Panc1 (cell line): ENCODE results near the gene KCNJ14.

Experiments used
- CTCF ChIP-seq: fragments of 450-650 bp; IDR thresholded peaks from 2 replicates; pipeline ENCODE4 v1.5.1; 2017; ENCODE audit warnings: mild to moderate bottlenecking
- POLR2AphosphoS5 ChIP-seq: IDR thresholded peaks from 2 replicates; pipeline ENCODE4 v1.6.1; 2012; ENCODE audit warnings: mild to moderate bottlenecking, low read depth, low read length, moderate library complexity
- REST ChIP-seq, 2 experiments: IDR thresholded peaks; 2 replicates each; pipeline ENCODE4 v1.6.1; 2011 to 2012; ENCODE audit warnings: low read depth in 2 of 2, control low read depth in 1 of 2, low read length in 1 of 2, mild to moderate bottlenecking in 1 of 2, moderate library complexity in 1 of 2; ENCODE audit not compliant: insufficient read depth in 1 of 2
- TCF7L2 ChIP-seq: IDR thresholded peaks from 2 replicates; pipeline ENCODE4 v1.6.1; 2011; ENCODE audit warnings: mild to moderate bottlenecking, low read depth, low read length, inconsistent platforms

DNA sequence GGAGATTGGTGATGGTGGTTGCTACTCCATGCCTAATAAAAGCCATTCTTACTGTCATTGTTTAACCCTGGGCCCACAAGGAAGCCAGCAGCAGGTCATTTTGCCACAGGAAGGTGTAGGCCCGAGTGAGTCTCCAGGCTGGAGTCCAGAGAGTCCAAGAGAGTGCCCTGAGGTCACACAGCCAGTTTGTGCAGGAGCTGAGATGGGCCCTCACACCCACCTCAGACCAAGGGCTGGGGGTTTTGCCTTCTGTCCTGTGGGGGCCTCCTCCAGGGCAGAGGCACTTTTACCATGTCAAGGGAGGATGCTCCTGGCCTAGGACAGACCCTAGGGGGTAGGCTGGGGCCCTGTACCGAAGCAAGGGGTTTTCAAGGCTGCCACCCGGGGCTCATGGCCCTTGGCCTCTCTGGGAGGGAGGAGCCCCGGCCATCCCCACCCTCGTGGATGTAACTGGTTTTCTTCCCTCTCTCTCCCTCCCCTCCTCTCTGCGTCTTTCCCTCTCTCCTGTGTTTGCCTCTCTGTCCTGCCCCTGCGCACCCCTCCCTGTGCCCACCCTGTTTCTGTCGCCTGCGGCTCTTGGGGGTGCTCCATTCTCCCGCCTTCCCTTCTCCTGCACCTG lies 21.8 kb downstream of the KCNJ14 start:
- TF ChIP-seq CTCF (no peak), REST (IDR thresholded peaks at IDR 0.05; ENCODE audit: insufficient read depth in 1 of 2, low read depth in 2 of 2, low read length in 1 of 2) (no peak), POLR2AphosphoS5 (no peak), TCF7L2 (no peak)
